KMS-11 (cell line): ENCODE measurements around the gene SLC27A4.

ENCODE experiments used
- H2AFZ ChIP-seq: fragments of 200-600 bp; sonication (generic); 2 replicates; pipeline ENCODE4 v1.6.1; 2016; ENCODE audit warnings: antibody characterized with exemption, mixed run types, low read depth
- H3K27ac ChIP-seq: fragments of 200-600 bp; sonication (generic); 2 replicates; pipeline ENCODE4 v1.6.1; 2016; ENCODE audit warnings: mild to moderate bottlenecking, mixed run types
- H3K27me3 ChIP-seq: fragments of 200-600 bp; sonication (generic); 2 replicates; pipeline ENCODE4 v1.6.1; 2017; ENCODE audit warnings: mild to moderate bottlenecking, low read depth, mixed run types, moderate library complexity; ENCODE audit not compliant: insufficient read depth
- H3K36me3 ChIP-seq: fragments of 200-600 bp; sonication (generic); 2 replicates; pipeline ENCODE4 v1.6.1; 2017; ENCODE audit warnings: mild to moderate bottlenecking, mixed run types; ENCODE audit not compliant: insufficient read depth
- H3K4me1 ChIP-seq: fragments of 200-600 bp; sonication (generic); 2 replicates; pipeline ENCODE4 v1.6.1; 2016; ENCODE audit warnings: mild to moderate bottlenecking, low read depth, mixed run types; ENCODE audit not compliant: poor library complexity, severe bottlenecking
- H3K4me2 ChIP-seq: fragments of 200-600 bp; sonication (generic); 2 replicates; pipeline ENCODE4 v1.7.0; 2016; ENCODE audit warnings: mild to moderate bottlenecking, mixed run types
- H3K4me3 ChIP-seq: fragments of 200-600 bp; sonication (generic); IDR thresholded peaks from 2 replicates; pipeline ENCODE4 v1.6.1; 2017; ENCODE audit warnings: low read depth, low read length, mixed read lengths; ENCODE audit not compliant: insufficient read depth
- H3K79me2 ChIP-seq: fragments of 200-600 bp; sonication (generic); 2 replicates; pipeline ENCODE4 v1.6.1; 2016; ENCODE audit warnings: low read depth, mixed run types; ENCODE audit not compliant: insufficient read depth
- H3K9ac ChIP-seq: fragments of 200-600 bp; sonication (generic); 2 replicates; pipeline ENCODE4 v1.6.1; 2016; ENCODE audit warnings: mild to moderate bottlenecking, mixed run types
- H4K20me1 ChIP-seq: fragments of 200-600 bp; sonication (generic); 2 replicates; pipeline ENCODE4 v1.6.1; 2016; ENCODE audit warnings: mild to moderate bottlenecking, mixed run types; ENCODE audit not compliant: insufficient read depth
- CTCF ChIP-seq: fragments of 200-600 bp; sonication (generic); conservative IDR thresholded peaks from 2 replicates; pipeline ENCODE4 v1.6.1; 2017; ENCODE audit warnings: low read depth, mild to moderate bottlenecking, antibody characterized with exemption, low read length, moderate library complexity, mixed read lengths

The SLC27A4 gene

DNA sequence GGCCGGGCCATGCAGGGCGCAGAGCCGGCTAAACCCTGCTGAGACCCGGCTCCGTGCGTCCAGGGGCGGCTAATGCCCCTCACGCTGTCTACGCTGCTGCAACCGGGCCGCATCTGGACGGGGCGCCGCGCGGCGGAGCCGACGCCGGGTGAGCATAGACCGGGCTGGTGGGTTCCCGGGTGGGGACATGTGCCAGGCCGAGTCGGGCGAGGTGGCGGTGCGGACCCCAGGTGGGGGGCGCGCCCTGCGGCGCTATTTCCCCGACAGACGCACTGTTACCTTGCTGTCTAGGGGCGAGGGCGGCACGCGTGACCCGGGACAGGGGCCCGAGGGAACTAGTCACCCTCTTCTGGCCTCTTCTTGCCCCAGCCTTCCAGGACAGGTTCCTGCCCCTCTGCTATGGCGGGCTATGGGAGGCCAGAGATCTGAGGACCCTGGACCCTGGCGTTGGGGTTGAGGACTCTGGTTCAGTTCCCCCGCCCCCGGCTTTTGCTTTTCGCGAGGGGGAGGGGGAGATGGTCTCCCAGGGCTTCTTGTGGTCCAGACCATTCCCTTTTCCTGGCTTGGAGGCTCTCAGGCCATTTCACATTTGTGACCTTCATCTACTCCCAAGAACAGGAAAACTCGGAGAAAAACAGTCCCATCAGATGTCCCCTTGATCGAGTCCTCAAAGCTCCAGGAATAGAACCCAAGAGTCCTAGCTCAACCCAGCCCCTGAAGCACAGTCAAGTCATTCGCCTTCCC lies 536 bp downstream of the SLC27A4 start:
- Histone ChIP-seq H3K27ac (peak overlapping the region; percentile 22; the same call in 1 of the 2 replicates), H2AFZ (peak overlapping the region; percentile 93), H3K9ac (peak overlapping the region; percentile 37; the same call in 1 of the 2 replicates), H3K36me3 (no peaks in the 10 kb centered on the region), H4K20me1 (no peaks in the 10 kb centered on the region), H3K4me2 (peak overlapping the region; percentile 88), H3K27me3 (no peaks in the 10 kb centered on the region), H3K4me1 (peaks cover 14% of the 10 kb centered on the region), H3K4me3 (no peak overlapping the region), H3K79me2 (no peaks in the 10 kb centered on the region)
- no peak for TF ChIP-seq CTCF

DNA sequence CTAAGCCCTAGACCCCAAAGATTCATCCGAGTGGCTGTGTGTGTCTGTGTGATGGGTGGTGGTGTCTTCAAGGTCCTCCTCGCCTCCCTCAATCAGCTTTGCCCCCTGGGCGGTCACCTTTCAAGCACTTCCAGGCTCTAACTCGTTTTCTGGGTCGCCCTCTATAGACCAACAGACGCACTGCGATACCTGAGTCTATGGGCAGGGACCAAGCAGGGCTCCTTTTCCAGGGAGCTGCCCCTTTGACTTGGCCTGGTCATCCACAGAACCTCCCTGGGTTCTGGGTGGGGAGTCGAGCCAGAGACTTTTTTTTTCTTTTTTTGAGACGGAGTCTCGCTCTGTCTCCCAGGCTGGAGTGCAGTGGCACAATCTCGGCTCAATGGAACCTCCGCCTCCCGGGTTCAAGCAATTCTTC lies 1.1 kb downstream of the SLC27A4 start:
- Histone ChIP-seq H3K27ac (no peak overlapping the region), H3K27me3 (no peaks in the 10 kb centered on the region), H3K4me1 (peaks cover 14% of the 10 kb centered on the region), H3K4me2 (peak overlapping the region; percentile 88), H3K4me3 (no peak overlapping the region), H2AFZ (peak overlapping the region; percentile 93), H3K36me3 (no peaks in the 10 kb centered on the region), H3K79me2 (no peaks in the 10 kb centered on the region), H3K9ac (peak overlapping the region; percentile 37; the same call in 1 of the 2 replicates), H4K20me1 (no peaks in the 10 kb centered on the region)
- TF ChIP-seq CTCF: peak; percentile 72

DNA sequence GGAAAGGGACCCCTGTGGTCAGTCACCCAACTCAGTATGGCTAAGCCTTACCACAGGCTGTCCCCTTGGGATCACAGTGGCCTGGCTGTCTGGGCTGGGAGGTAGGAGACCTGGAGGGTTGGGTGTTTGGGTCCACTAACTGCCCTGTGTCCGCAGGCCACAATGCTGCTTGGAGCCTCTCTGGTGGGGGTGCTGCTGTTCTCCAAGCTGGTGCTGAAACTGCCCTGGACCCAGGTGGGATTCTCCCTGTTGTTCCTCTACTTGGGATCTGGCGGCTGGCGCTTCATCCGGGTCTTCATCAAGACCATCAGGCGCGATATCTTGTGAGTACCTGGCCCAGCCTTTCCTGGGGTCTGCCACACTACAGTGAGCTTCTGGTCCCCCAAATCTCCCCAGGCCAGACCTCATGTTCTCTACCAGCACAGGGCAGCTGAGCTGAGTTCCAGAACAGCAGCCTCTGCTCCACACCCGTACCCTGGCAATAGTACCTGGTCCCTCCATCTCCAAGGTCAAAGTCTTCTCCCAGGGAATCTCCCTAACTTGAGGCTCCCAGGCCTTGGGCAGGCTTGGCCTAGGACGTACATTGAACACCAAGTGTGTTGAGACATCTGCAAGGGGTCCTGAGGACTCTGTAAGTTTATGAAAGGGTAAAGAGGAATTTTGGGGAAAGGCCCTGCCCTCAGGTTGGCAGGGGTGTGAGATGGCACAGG lies 2.8 kb downstream of the SLC27A4 start:
- H4K20me1 ChIP-seq: no peaks in the 10 kb centered on the region
- H3K4me3 ChIP-seq: no peak overlapping the region
- H3K4me2 ChIP-seq: no peak overlapping the region
- no peak overlapping the region for H2AFZ ChIP-seq
- H3K4me1 ChIP-seq: peaks cover 14% of the 10 kb centered on the region
- H3K27ac ChIP-seq: no peak overlapping the region
- no peak overlapping the region for H3K9ac ChIP-seq
- H3K36me3 ChIP-seq: no peaks in the 10 kb centered on the region
- H3K27me3 ChIP-seq: no peaks in the 10 kb centered on the region
- no peak for TF ChIP-seq CTCF
- no peaks in the 10 kb centered on the region for H3K79me2 ChIP-seq

- Histone ChIP-seq H3K79me2 (no peaks in the 10 kb centered on the region), H3K36me3 (no peaks in the 10 kb centered on the region), H3K27me3 (no peaks in the 10 kb centered on the region), H3K27ac (no peak overlapping the region), H3K9ac (no peak overlapping the region), H3K4me3 (no peak overlapping the region), H3K4me2 (no peak overlapping the region), H3K4me1 (peaks cover 11% of the 10 kb centered on the region), H2AFZ (no peak overlapping the region), H4K20me1 (no peaks in the 10 kb centered on the region)
- no peak for TF ChIP-seq CTCF
Observed at GRCh38 chr9:128343855-128344254, 3.5 kb downstream of the SLC27A4 start.
